ENCODE data around the gene KNTC1.
"Not testable (repeated sequence)": the region's sequence is repeated elsewhere in the genome, so short reads cannot be mapped to it uniquely, and the experiment has no call there.

Gene KNTC1

DNA sequence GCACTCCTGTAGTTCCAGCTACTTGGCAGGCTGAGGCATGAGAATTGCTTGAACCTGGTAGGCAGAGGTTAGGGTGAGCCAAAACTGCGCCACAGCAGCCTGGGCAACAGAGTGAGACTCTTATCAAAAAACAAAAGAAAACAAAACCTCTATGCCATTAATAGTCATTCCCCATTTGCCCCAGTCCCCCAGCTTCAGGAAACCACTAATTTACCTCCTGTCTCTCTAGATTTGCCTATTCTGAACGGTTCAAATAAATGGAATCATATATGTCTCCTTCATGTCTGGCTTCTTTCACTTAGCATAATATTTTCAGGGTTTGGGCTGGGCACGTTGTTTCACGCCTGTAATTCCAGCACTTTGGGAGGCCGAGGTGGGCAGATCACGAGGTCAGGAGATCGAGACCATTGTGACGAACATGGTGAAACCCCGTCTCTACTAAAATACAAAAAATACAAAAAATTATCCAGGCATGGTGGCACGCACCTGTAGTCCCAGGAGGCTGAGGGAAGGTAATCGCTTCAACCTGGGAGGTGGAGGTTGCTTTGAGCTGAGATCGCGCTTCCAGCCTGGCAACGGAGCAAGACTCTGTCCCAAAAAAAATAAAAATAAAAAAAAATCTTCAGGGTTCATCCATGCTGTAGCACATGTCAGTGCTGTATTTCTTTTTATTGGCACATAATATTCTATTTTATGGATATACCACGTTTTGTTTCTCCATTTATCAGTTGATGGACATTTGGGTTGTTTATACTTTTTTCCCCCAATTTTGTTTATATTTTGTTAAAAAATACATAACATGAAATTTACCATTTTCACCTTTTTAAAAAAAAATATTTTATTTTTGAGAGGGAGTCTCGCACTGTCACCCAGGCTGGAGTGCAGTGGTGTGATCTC lies 31.9 kb downstream of the KNTC1 start:
- DNase-seq (ENCODE audit: low read depth): no peak

DNA sequence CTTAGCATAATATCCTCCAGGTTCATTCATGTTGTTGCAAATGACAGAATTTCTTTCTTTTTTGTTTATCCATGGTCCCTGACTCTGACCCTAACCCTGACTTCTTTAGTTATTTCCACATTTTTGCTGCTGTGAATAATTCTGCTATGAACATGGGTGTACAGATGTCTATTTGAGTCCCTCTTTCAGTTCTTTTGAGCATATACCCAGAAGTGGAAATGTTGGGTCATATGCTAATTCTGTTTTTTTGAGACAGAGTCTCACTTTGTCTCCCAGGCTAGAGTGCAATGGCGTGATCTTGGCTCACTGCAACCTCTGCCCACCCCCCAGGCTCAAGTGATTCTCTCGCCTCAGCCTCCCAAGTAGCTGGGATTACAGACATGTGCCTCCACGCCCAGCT lies 33.1 kb downstream of the KNTC1 start:
- no peak for DNase-seq (ENCODE audit: low read depth)

DNA sequence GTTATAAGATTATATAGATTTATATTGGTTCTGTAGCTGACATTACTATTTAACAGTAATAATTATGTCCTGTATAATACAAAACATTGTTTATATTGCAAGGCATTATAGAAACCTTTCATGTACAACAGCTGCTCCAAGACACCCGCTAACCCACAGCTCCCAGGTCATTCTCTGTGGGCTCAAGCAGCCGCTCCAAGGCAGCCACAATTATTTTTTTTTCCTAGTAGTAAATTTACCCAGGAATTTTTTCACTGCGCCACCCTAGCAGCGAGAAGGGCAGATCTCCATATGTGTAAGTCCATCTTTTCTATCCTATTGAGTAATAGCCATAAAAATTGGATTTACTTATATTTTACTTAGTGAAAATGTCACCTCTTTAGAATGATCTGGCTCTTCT lies 36.3 kb downstream of the KNTC1 start:
- no peak for DNase-seq (ENCODE audit: low read depth)

DNA sequence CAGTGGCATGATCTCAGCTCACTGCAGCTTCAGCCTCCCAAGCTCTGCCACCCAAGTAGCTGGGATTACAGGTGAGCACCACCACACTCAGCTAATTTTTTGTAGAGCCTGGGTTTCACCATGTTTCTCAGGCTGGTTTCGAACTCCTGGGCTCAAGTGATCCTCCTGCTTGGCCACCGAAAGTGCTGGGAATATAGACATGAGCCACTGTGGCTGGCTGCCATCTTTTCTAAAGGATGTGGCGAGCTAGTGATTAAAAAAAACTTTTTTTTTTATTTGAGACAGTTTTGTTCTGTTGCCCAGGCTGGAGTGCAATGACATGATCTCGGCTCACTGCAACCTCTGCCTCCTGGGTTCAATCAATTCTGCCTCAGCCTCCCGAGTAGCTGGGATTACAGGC lies 39.8 kb downstream of the KNTC1 start:
- DNase-seq (ENCODE audit: low read depth): not testable (repeated sequence)

DNA sequence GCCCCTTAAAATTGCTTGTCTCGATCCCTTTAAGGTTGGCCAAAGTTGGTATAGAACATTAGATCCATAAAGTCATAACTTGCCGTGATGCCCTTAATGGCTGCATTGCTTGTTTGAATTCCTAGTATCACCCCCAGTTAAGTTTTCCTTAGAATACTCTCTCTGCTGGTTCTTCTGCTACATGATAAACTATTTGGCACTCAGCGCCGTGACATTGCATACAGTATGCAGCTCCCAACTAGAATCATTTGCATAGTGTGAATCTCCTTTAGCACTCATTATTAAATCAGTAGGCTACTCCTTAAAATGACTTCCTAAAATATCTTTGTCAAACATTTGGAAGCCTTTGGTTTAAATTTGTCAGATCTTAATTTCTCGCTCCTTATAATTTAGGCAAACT lies 42.2 kb downstream of the KNTC1 start:
- no peak for DNase-seq (ENCODE audit: low read depth)

DNA sequence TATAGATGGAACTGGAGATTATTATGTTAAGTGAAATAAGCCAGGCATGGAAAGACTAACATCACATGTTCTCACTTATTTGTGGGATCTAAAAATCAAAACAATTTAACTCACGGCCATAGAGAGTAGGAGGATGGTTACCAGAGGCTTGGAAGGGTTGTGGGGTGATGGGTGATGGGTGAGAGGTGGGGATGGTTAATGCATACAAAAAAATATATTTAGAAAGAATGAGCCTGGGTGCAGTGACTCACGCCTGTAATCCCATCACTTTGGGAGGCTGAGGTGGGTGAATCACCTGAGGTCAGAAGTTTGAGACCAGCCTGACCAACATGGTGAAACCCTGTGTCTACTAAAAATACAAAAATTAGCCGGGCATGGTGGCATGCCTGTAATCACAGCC lies 43.0 kb downstream of the KNTC1 start:
- DNase-seq (ENCODE audit: low read depth): not testable (repeated sequence)

DNA sequence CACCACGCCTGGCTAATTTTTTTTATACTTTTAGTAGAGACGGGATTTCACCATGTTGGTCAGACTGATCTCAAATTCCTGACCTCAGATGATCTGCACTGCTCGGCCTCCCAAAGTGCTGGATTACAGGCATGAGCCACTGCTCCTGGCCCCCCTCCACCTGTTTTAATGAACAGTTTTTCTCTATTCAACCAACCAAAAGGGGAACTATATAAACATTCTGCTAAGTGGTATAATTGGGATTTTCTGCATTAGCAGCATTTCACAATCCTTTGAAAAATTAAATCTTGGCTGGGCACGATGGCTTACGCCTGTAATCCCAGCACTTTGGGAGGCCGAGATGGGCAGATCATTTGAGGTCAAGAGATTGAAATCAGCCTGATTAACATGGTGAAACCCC lies 44.8 kb downstream of the KNTC1 start:
- DNase-seq (ENCODE audit: low read depth): no peak

DNA sequence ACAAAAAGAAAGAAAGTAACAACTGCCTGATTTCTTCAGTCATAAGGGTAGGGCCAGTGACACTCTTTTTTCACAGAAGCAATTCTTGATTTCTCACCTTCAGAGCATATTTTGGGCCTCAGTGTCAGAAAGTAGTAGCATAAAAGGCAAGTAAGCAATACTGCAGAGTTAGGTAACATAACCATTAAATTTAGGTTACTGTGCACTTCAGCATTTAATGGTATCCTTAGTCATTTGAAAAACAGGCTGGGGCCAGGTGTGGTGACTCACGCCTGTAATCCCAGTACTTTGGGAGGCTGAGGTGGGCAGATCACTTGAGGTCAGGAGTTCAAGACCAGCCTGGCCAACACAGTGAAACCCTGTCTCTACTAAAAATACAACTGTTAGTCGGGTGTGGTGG lies 56.2 kb downstream of the KNTC1 start:
- not testable (repeated sequence) for DNase-seq (ENCODE audit: low read depth)

DNA sequence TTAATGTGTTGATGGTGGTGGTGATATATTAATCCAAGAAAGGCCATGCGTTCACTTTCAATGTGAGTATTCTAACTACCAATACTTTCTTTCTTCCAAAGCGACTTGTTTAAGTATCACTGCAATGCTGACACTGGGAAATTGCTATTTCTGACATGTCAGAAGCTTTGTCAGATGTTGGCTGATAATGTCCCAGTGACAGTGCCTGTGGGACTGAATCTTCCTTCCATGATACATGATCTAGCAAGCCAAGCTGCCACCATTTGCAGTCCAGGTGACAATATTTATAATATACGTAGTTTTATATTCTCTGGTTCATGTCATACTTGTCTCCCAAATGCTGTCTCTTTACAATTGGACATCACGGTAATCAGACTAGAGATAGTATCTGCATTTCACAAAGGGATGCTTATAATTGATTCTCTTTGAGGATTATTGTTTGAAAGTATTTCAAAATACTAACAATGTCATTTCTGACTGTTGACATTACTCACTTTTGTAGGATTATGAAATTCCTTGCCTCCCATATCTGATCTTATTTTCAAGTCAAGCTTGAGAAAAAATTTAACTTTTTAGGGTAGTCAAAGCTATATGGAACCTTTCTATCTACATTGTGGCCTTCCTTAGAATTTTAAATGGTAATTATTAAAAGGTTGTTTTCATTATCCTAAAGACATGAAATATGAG lies 57.3 kb downstream of the KNTC1 start:
- no peak for DNase-seq (ENCODE audit: low read depth)

DNA sequence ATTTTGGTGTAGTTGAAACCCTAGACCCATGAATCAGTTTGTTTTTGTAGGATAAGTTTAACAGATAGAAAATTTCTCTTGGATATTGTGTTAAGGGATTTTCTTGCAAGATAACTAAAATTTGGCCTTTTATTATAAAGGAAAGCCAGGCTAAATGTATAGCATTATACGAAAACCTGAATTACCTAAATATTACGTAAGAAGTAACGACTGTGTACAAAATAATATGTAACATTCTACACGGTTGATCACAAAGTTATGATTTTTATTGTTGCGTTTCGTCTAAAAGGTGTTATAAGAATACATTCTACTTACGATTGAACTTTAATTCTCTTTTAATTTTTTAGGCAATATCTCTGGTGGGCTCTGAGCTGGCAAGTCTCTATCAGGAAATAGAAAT lies 63.9 kb downstream of the KNTC1 start:
- no peak for DNase-seq (ENCODE audit: low read depth)

DNA sequence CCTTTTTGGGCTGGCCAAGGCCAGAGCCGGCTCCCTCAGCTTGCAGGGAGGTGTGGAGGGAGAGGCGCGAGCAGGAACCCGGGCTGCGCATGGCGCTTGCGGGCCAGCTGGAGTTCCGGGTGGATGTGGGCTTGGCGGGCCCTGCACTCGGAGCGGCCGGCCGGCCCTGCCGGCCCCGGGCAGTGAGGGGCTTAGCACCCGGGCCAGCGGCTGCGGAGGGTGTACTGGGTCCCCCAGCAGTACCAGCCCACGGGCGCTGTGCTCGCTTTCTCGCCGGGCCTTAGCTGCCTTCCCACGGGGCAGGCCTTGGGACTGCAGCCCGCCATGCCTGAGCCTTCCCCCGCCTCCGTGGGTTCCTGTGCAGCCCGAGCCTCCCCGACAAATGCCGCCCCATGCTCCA lies 64.9 kb downstream of the KNTC1 start:
- not testable (repeated sequence) for DNase-seq (ENCODE audit: low read depth)

DNA sequence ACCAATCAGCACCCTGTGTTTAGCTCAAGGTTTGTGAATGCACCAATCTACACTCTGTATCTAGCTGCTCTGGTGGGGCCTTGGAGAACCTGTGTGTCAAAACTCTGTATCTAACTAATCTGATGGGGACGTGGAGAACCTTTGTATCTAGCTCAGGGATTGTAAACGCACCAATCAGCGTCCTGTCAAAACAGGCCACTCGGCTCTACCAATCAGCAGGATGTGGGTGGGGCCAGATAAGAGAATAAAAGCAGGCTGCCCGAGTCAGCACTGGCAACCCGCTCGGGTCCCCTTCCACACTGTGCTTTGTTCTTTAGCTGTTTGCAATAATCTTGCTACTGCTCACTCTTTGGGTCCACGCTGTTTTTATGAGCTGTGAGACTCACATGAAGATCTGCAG lies 65.5 kb downstream of the KNTC1 start:
- not testable (repeated sequence) for DNase-seq (ENCODE audit: low read depth)

DNA sequence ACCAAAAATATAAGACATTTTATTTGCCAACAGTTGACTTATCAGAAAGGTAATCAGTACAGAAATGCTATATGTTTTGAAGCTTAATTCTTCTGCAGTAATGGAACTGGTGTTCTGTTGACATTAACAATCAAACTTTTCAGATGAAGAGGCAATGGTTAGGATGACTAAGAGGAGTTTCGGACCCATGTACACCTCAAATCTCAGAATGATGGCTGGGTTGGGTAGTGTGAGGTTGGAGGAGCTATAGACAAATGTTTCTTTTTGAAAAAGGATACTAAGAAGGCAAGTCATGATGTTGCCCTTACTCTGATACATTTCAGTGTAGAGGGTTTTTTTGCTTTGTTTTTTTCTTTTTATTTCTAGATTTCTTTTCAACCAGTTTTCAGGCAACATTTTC lies 66.9 kb downstream of the KNTC1 start:
- DNase-seq (ENCODE audit: low read depth): no peak

DNA sequence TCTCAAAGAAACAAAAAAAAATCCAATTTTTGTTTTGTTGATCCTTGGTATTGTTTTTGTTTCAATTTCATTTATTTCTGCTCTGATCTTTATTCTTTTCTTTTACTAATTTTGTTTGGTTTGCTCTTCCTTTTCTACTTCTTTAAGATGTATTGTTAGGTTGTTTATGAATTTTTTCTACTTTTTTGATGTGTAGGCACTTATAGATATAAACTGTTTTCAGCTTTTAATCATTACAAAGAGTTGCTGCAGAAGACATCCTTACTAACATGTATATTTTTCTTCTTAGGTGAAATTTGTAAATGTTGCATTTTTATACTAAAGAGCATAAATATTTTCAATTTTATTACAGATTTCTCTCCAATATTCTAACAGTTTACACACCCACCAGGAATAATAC lies 69.8 kb downstream of the KNTC1 start:
- DNase-seq (ENCODE audit: low read depth): no peak

DNA sequence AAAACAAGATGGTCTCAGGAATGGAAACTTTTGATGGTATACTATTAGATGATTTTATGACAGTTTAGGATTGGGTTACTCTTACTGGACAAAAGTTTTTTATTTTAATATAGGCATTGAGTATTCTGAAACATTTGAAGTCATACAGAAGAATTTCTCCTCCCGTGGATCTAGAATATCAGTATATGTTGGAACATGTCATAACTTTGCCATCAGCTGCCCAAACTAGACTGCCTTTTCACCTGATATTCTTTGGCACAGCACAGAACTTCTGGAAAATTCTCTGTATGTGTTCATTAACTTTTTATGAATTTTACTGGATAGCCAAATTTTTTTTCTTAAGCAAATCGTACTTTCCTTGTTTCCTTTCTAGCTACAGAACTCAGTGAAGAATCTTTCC lies 75.4 kb downstream of the KNTC1 start:
- DNase-seq (ENCODE audit: low read depth): no peak

DNA sequence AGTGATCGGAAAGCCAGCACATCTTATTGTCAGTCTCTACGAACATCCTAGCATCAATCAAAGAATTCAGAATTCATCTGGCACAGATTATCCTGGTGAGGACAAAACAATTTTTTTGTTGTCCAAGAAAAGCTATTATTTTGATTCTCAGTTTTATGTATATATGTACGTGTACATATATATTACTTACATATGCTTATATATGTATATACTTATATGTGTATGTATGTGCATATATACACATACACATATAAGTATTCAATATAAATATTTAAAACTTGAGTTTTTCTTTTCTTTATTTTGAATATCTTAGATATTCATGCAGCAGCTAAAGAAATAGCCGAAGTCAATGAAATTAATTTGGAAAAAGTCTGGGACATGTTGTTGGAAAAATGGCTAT lies 77.9 kb downstream of the KNTC1 start:
- DNase-seq (ENCODE audit: low read depth): no peak

DNA sequence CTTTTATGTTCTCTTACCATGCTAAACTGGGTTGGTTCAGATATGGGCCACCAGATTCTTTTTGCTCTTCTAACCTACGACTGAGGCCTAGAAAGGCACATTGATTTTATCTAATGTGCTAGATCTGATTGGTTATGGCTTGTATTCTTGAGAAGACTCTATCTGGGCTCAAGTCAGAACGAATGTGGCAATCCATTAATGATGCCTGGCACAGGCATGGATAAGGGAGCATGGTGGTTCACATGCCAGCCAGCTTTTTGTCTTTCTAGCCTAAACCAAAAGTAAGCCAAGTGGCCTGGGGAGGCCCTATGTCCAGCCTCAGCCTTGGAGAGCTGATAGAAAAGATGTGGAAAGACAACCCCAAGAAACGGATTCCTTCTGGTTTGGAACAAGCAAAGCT lies 82.7 kb downstream of the KNTC1 start:
- no peak for DNase-seq (ENCODE audit: low read depth)

DNA sequence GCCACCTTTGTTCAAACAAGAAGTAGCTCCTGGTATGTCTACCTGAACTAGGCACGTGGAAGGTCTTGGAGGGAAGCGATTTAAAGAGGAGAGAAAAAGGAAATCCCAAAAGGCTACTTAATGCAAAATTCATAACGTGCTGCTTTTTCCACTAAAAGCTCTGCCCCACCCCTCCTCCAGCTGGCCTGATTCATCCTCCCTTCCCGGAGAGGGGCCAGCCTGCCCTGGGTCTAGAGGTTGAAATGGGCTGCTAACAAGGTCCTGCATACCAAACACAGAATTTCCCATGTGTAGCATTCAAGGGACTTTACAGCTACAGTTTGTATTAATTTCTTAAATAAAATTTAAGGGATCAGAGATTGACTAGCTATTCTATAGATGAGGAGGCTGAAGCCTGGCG lies 83.2 kb downstream of the KNTC1 start:
- no peak for DNase-seq (ENCODE audit: low read depth)

DNA sequence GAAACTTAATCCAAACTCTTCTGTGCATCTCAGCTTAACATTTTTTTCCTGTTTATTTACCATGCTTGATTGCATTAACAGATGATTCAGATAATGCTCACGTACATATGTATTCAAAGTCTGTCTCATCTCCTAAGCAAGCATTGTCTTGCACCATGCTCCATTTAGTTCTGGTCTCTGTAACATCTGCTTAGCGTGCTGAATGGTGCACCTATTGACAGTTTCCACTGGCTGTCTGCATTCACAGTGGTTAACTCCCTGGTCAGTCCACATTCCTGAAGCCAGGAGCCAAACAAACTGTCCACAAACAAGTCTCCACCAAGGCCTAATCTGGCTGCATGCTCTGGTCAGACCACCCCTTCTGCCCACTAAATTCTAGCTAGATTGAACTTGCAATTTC lies 83.9 kb downstream of the KNTC1 start:
- no peak for DNase-seq (ENCODE audit: low read depth)

DNA sequence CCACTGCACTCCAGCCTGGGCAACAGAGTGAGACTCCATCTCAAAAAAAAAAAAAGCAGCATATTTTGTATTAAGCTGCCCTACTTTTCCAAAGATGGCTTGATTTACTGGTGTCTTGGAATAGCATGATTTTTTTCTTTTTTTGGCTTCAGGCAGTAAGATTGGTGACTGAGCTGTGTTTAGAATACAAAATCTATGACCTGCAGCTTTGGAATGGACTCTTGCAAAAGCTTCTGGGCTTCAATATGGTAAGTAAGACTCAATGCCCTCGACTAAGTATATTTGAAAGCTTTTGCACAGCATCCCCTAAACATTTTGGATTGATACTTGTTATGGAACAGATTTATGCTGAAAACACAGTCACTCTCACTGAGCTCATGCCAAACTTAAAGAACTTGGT lies 87.8 kb downstream of the KNTC1 start:
- DNase-seq (ENCODE audit: low read depth): no peak

DNA sequence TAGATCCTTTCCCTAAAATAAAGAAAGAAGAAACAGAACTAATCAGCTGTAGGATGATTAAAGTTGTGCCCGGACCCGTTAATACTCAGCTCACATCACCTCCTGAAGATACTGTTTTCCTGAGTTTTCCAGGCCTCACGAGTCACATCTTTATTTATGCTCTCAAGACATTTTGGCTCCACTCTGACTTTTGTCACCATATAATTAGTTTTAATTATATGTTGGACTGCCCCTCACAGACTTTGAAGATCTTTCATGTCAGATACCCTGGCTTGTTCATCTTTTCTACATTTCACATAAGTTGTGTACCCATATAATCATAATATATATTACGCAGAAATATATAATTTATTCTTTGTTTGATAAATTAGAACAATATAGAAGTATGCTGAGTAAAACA lies 88.7 kb downstream of the KNTC1 start:
- no peak for DNase-seq (ENCODE audit: low read depth)

DNA sequence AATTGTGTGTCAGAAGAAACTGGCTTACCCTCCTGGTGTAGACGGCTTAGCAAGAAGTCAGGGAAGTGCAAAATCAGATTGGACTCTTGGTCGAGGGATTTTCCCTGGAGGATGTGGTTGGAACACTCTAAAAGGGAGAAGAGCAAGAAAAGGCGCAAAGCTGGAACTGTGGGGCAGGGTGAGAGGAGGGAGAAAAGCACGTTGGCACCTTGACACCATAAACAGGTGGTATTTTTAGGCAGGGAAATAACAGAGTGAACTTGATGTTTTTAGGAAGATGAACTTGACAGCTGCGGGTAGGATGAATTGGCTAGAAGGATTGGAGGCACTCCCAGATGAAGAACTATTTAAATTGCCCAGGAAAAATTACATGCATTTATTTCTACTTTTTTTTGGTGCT lies 108.4 kb downstream of the KNTC1 start:
- no peak for DNase-seq (ENCODE audit: low read depth)

DNA sequence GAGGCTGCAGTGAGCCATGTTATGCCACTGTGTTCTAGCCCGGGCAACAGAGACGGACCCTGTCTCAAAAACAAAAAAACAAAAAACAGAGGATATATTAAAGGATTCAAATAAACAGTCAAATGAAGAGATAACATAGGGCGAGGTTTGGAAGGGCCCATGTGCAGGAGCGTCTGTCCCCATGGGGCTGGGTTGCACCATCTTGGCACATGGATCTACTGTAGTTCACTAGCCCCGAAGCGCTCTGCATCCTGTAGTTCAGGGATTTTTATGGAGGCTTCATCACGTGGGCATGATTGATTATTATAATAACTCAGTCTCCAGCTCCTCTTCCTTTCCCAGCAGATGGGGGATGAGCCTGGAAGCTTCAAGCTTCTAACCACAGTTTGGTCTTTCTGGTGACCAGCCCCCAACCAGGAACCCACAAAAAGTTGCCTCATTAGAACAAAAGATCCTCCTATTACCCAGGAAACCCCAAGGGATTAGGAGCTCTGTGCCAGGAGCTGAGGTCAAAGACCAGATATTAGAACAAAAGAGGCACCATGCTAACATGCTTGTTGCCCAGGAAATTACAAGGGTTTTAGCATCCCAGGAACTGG lies 116.3 kb downstream of the KNTC1 start:
- no peak for DNase-seq (ENCODE audit: low read depth)
